Measurements from ENCODE around the gene NRXN3. TPM values are rescaled to one million over a fixed set of nuclear protein-coding genes. Genes with fewer than 3 reads are reported as not detected.

Gene NRXN3
- total RNA-seq, 1 donor from 2014 or later, result 11.4 TPM

GRCh38 chr14:79134361-79134760 is 964.2 kb downstream of the NRXN3 start:
- Mint-ChIP-seq H3K4me1 (peaks cover 9% of the 10 kb centered on the region), H3K4me3 (no peak overlapping the region), H3K9me3 (peaks cover 7% of the 10 kb centered on the region), H3K36me3 (peaks cover 2% of the 10 kb centered on the region), H3K27me3 (ENCODE audit: low read depth) (no peaks in the 10 kb centered on the region), H3K27ac (no peak overlapping the region)
- no peak for DNase-seq (ENCODE audit: low spot score in 2 of 2, unreplicated experiment in 2 of 2)
- TF ChIP-seq, protein P1, sequence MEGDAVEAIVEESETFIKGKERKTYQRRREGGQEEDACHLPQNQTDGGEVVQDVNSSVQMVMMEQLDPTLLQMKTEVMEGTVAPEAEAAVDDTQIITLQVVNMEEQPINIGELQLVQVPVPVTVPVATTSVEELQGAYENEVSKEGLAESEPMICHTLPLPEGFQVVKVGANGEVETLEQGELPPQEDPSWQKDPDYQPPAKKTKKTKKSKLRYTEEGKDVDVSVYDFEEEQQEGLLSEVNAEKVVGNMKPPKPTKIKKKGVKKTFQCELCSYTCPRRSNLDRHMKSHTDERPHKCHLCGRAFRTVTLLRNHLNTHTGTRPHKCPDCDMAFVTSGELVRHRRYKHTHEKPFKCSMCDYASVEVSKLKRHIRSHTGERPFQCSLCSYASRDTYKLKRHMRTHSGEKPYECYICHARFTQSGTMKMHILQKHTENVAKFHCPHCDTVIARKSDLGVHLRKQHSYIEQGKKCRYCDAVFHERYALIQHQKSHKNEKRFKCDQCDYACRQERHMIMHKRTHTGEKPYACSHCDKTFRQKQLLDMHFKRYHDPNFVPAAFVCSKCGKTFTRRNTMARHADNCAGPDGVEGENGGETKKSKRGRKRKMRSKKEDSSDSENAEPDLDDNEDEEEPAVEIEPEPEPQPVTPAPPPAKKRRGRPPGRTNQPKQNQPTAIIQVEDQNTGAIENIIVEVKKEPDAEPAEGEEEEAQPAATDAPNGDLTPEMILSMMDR (IDR thresholded peaks at IDR 0.05; ENCODE audit: unreplicated experiment), result no peak

DNA sequence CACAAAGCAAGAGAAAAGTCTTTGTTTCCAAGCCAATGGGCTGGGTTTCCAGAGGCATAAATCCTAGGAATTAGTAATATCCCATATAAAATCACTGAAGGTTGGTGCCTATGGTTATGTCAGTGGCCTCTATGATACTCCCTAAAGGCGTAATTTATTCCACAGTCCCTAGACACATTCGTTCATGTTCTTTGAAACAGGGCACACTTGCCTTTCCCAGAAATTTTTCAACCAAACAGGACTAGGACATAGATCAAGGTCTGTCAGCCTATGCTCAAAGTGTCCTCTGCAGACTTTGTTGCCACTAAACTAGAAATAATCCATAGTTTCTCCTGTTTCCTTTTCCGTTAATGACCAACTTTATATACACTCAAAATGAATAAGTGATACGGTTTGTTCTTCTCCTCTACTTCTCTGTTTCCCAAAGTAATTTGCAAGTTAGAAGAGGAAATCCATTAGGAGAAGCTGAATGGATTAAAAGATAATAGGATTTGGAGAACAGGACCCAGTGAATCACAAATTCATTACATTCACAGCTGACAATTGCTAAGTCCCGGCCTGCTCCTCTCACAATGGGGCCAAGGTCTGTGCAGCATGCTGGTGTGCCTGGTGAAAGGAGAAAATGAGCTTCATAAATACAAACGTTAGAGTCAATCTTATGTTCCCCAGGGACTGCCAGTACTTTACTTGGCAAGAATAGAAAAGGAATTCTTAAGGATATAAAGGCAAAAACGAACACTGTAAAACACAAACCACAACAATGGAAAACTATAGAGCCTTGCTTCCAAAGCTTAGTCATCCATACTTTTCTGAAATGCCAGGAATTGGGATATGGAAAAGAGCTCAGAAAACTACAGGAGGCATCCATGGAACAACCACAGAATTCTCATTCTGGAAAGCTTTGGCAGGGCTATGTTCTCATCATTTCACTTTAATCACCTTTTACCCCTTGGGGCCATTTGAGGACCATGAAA is 966.2 kb downstream of the NRXN3 start:
- no peaks in the 10 kb centered on the region for H3K36me3 Mint-ChIP-seq
- no peaks in the 10 kb centered on the region for H3K27me3 Mint-ChIP-seq (ENCODE audit: low read depth)
- no peak overlapping the region for H3K27ac Mint-ChIP-seq
- TF ChIP-seq, protein P1 (IDR thresholded peaks at IDR 0.05; ENCODE audit: unreplicated experiment), result no peak
- peaks cover 22% of the 10 kb centered on the region for H3K4me1 Mint-ChIP-seq
- DNase-seq (ENCODE audit: low spot score in 2 of 2, unreplicated experiment in 2 of 2), result no peak
- H3K9me3 Mint-ChIP-seq, result peaks cover 4% of the 10 kb centered on the region
- H3K4me3 Mint-ChIP-seq, result no peak overlapping the region

- no peak overlapping the region for H3K27ac Mint-ChIP-seq
These were observed 966.9 kb downstream of the NRXN3 start for GRCh38 chr14:79137045-79137430.

GRCh38 chr14:79137836-79138235 is 967.7 kb downstream of the NRXN3 start:
- Mint-ChIP-seq H3K27me3 (ENCODE audit: low read depth) (no peaks in the 10 kb centered on the region), H3K9me3 (peaks cover 4% of the 10 kb centered on the region), H3K4me1 (peaks cover 35% of the 10 kb centered on the region), H3K4me3 (no peak overlapping the region), H3K36me3 (no peaks in the 10 kb centered on the region), H3K27ac (no peak overlapping the region)
- DNase-seq (ENCODE audit: low spot score in 2 of 2, unreplicated experiment in 2 of 2), result no peak
- TF ChIP-seq, protein P1 (IDR thresholded peaks at IDR 0.05; ENCODE audit: unreplicated experiment), result no peak

More at GRCh38 chr14:79137045-79137430, 966.9 kb downstream of the NRXN3 start:
- Mint-ChIP-seq H3K4me3 (no peak overlapping the region), H3K36me3 (no peaks in the 10 kb centered on the region), H3K9me3 (peaks cover 4% of the 10 kb centered on the region), H3K27me3 (ENCODE audit: low read depth) (no peaks in the 10 kb centered on the region), H3K4me1 (peaks cover 28% of the 10 kb centered on the region)
- TF ChIP-seq, protein P1 (IDR thresholded peaks at IDR 0.05; ENCODE audit: unreplicated experiment), result no peak
- DNase-seq (ENCODE audit: low spot score in 2 of 2, unreplicated experiment in 2 of 2), result no peak

GRCh38 chr14:79144896-79145295 is 974.7 kb downstream of the NRXN3 start:
- Mint-ChIP-seq H3K36me3 (no peaks in the 10 kb centered on the region), H3K9me3 (no peaks in the 10 kb centered on the region), H3K27me3 (ENCODE audit: low read depth) (peaks cover 23% of the 10 kb centered on the region), H3K27ac (no peak overlapping the region), H3K4me1 (peaks cover 31% of the 10 kb centered on the region), H3K4me3 (no peak overlapping the region)
- DNase-seq (ENCODE audit: low spot score in 2 of 2, unreplicated experiment in 2 of 2), result no peak
- TF ChIP-seq, protein P1 (IDR thresholded peaks at IDR 0.05; ENCODE audit: unreplicated experiment), result no peak

All from mesothelial cell of epicardium (in vitro differentiated cells).